GM15510 (cell line): Measurements from ENCODE around the gene CENPF.

Source experiments
- POLR2A ChIP-seq: IDR thresholded peaks from 3 replicates; pipeline ENCODE4 v1.6.1; 2011; ENCODE audit warnings: borderline replicate concordance; ENCODE audit not compliant: insufficient read length; ENCODE audit errors: extremely low read depth

Gene CENPF

GRCh38 chr1:214683621-214684020, 80.6 kb downstream of the CENPF start:
- TF ChIP-seq POLR2A = no peak

GRCh38 chr1:214685906-214686305, 82.9 kb downstream of the CENPF start:
- no peak for TF ChIP-seq POLR2A

- TF ChIP-seq POLR2A = no peak
These were observed 83.5 kb downstream of the CENPF start for GRCh38 chr1:214686497-214686896.

GRCh38 chr1:214688891-214689290, 85.9 kb downstream of the CENPF start:
- no peak for TF ChIP-seq POLR2A

GRCh38 chr1:214694769-214695168, 91.8 kb downstream of the CENPF start:
- no peak for TF ChIP-seq POLR2A

- no peak for TF ChIP-seq POLR2A
These were observed 95.6 kb downstream of the CENPF start for GRCh38 chr1:214698559-214698958.

- TF ChIP-seq POLR2A = no peak
These were observed 97.4 kb downstream of the CENPF start for GRCh38 chr1:214700437-214700836.

- TF ChIP-seq POLR2A = no peak
These were observed 99.6 kb downstream of the CENPF start for GRCh38 chr1:214702556-214702955.

- no peak for TF ChIP-seq POLR2A
These were observed 104.5 kb downstream of the CENPF start for GRCh38 chr1:214707306-214708087.

GRCh38 chr1:214708321-214708955, 105.4 kb downstream of the CENPF start:
- no peak for TF ChIP-seq POLR2A

- TF ChIP-seq POLR2A = no peak
These were observed 106.2 kb downstream of the CENPF start for GRCh38 chr1:214709241-214709640.

- no peak for TF ChIP-seq POLR2A
These were observed 109.7 kb downstream of the CENPF start for GRCh38 chr1:214712737-214713136.
